Glutamatergic neuron (in vitro differentiated cells): Measurements from ENCODE around the gene SLC66A1. TPM values are rescaled to one million over a fixed set of nuclear protein-coding genes. Genes with fewer than 3 reads are reported as not detected.

Source experiments
- DNase-seq: peaks from one replicate; pipeline ENCODE4 v3.0.0; 2022
- H3K27ac Mint-ChIP-seq: one replicate; pipeline ENCODE4 v1.8.0; 2020; ENCODE audit warnings: mild to moderate bottlenecking, mixed read lengths, inconsistent platforms; ENCODE audit not compliant: unreplicated experiment
- H3K27me3 Mint-ChIP-seq: one replicate; pipeline ENCODE4 v1.8.0; 2020; ENCODE audit warnings: mild to moderate bottlenecking, moderate library complexity, mixed read lengths, inconsistent platforms; ENCODE audit not compliant: unreplicated experiment
- H3K36me3 Mint-ChIP-seq: one replicate; pipeline ENCODE4 v1.8.0; 2020; ENCODE audit warnings: mild to moderate bottlenecking, mixed read lengths, inconsistent platforms; ENCODE audit not compliant: unreplicated experiment
- H3K4me1 Mint-ChIP-seq: one replicate; pipeline ENCODE4 v1.8.0; 2020; ENCODE audit warnings: mild to moderate bottlenecking, low read depth, mixed read lengths, inconsistent platforms; ENCODE audit not compliant: unreplicated experiment
- H3K4me3 Mint-ChIP-seq: one replicate; pipeline ENCODE4 v1.8.0; 2020; ENCODE audit warnings: mild to moderate bottlenecking, mixed read lengths, inconsistent platforms; ENCODE audit not compliant: unreplicated experiment
- H3K9me3 Mint-ChIP-seq: one replicate; pipeline ENCODE4 v1.8.0; 2020; ENCODE audit warnings: mild to moderate bottlenecking, moderate library complexity, mixed read lengths, inconsistent platforms; ENCODE audit not compliant: unreplicated experiment
- total RNA-seq: library from RNA; stranded (reverse); fragmentation: NEBNext Ultra II Directional; extraction: Animal tissue kit (Norgen Biotek cat#: 25700); gene quantifications from one replicate; pipeline ENCODE4 v1.2.1, GENCODE V29; 2021; ENCODE audit not compliant: unreplicated experiment
- TF ChIP-seq, protein P1 (sequence below): fragments of 200-600 bp; sonication (generic); IDR thresholded peaks from one replicate; pipeline ENCODE4 v1.5.0; 2021; ENCODE audit not compliant: partially characterized antibody, unreplicated experiment

SLC66A1 gene
- total RNA-seq, 1 donor from 2014 or later = 41.1 TPM

DNA sequence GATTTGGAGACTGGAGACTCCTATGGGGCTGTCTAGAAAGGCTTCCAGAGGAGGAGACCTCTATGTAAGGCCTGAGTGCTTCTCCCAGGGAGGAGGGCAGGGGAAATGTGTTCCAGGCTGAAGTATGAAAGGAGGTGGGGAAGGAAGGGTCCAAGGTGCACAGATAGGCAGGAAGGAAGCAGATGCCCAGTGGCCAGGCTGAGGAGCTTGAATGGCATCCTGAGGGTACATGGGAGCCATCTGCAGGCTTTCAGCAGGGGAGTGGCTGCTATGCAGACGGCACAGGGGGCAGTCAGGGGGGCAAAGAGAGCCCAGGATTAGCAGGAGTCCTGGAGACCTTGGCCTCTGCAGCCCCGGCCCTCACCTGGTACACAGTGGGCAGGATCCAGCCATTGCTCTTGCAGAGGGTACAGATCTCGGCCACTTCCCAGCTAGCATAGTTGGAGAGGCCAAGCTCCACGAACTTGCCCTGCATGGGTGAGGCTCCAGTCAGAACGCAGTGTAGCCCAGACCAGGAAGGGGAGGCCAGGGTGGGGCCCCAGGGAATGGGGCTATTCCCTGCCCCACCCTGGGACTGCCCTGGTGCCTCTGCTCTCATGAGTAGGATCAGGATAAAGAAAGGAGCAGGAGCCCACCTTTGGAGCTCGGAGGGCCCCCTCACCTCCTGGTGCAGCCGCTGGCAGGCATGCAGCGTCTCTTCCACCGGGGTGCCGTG lies 4.2 kb upstream of the SLC66A1 start:
- TF ChIP-seq, protein P1, sequence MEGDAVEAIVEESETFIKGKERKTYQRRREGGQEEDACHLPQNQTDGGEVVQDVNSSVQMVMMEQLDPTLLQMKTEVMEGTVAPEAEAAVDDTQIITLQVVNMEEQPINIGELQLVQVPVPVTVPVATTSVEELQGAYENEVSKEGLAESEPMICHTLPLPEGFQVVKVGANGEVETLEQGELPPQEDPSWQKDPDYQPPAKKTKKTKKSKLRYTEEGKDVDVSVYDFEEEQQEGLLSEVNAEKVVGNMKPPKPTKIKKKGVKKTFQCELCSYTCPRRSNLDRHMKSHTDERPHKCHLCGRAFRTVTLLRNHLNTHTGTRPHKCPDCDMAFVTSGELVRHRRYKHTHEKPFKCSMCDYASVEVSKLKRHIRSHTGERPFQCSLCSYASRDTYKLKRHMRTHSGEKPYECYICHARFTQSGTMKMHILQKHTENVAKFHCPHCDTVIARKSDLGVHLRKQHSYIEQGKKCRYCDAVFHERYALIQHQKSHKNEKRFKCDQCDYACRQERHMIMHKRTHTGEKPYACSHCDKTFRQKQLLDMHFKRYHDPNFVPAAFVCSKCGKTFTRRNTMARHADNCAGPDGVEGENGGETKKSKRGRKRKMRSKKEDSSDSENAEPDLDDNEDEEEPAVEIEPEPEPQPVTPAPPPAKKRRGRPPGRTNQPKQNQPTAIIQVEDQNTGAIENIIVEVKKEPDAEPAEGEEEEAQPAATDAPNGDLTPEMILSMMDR = no peak
- Mint-ChIP-seq H3K4me3 (no peak overlapping the region), H3K27ac (no peak overlapping the region), H3K9me3 (peaks cover 9% of the 10 kb centered on the region), H3K4me1 (peaks cover 5% of the 10 kb centered on the region), H3K36me3 (peaks cover 10% of the 10 kb centered on the region), H3K27me3 (peaks cover 6% of the 10 kb centered on the region)
- no peak for DNase-seq

DNA sequence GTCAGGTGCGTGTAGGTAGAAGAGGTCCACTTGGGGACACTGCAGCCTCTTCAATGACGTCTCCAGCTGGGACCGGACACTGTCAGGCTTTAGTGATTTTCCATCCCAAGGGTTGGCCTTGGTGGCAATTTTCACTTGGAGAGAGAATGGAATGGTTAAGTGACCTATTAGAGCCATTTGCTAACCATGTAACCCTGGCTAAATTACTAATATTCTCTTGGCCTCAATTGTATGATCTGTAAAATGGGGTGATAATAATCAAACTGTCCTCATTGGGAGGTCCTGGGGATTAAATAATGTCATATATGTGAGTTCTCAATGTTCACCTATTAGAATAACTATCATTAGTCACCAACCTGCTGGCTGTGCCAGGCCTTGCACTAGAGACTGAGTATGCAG lies 3.6 kb upstream of the SLC66A1 start:
- TF ChIP-seq, protein P1 = no peak
- Mint-ChIP-seq H3K27ac (no peak overlapping the region), H3K4me1 (peaks cover 9% of the 10 kb centered on the region), H3K27me3 (peaks cover 6% of the 10 kb centered on the region), H3K9me3 (peaks cover 13% of the 10 kb centered on the region), H3K4me3 (no peak overlapping the region), H3K36me3 (peaks cover 7% of the 10 kb centered on the region)
- no peak for DNase-seq

DNA sequence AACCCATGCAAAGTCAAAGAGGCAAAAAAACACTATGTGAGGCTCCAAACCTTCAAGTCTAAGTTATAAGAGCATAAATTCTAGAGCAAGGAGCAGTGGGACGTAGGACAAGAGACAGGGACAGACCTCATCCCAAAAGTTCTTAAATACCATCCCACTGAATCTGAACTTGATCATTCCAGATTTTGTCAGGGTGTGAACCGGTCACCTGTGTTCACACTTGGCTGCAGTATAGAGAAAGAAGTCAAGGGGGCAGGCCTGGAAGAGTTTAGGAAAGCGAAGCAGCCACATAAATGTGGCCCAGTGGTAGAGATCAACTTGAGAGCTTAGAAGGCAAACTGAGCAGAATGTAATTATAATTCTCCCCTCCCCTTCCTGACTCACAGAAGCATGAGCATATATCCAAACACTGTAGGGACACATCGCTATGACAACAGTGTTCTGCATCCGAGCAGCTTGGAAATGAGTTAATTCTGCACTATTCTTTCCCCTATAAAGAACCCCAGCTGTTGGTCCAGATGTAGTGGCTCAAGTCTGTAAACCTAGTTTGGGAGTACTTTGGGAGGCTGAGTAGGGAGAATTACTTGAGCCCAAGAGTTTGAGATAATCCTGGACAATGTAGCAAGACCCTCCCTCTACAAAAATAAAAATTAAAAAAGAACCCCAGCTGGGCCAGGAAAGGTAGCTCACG lies 2.9 kb upstream of the SLC66A1 start:
- H3K4me1 Mint-ChIP-seq = peaks cover 9% of the 10 kb centered on the region
- peaks cover 6% of the 10 kb centered on the region for H3K27me3 Mint-ChIP-seq
- H3K36me3 Mint-ChIP-seq = peaks cover 4% of the 10 kb centered on the region
- peaks cover 15% of the 10 kb centered on the region for H3K9me3 Mint-ChIP-seq
- H3K4me3 Mint-ChIP-seq = peak overlapping the region; percentile 46
- no peak for DNase-seq
- TF ChIP-seq, protein P1 = no peak
- peak overlapping the region; percentile 36 for H3K27ac Mint-ChIP-seq

DNA sequence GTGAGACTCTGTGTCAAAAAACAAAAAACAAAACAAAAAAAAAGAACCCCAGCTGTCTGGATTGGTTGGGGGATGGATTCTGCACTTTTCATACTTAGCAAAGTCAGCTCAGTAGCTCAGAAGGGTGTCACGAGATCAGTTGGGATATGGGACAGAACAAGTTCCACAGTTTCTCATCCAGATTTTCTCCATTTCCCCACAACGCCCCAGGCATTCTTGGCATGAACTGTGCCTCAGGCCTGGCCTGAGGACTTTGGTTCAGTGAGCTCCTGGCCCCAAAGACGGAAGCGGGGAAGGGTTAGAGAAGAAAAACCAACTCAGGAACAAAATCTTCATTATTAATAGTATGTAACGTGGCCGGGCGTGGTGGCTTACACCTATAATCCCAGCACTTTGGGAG lies 2.1 kb upstream of the SLC66A1 start:
- peak overlapping the region; percentile 46 for H3K4me3 Mint-ChIP-seq
- H3K9me3 Mint-ChIP-seq = peaks cover 12% of the 10 kb centered on the region
- peaks cover 6% of the 10 kb centered on the region for H3K27me3 Mint-ChIP-seq
- TF ChIP-seq, protein P1 = no peak
- no peak overlapping the region for H3K27ac Mint-ChIP-seq
- peaks cover 9% of the 10 kb centered on the region for H3K4me1 Mint-ChIP-seq
- H3K36me3 Mint-ChIP-seq = peaks cover 4% of the 10 kb centered on the region
- DNase-seq = no peak
